Stomach (tissue), 4 donors: Measurements from ENCODE around the gene SLC35F5.

Experiments
- EP300 ChIP-seq: sonication (generic); formaldehyde crosslinking; IDR thresholded peaks from one replicate; pipeline ENCODE4 v1.6.1; 2017; ENCODE audit warnings: antibody characterized with exemption
- POLR2A ChIP-seq, 4 donors: fragments of 450-650 bp; IDR thresholded peaks; one replicate each; pipeline ENCODE4 v1.6.1; 2016; ENCODE audit warnings: antibody characterized with exemption in 4 of 4, control low read depth in 2 of 4, mild to moderate bottlenecking in 1 of 4, moderate library complexity in 1 of 4
- POLR2AphosphoS5 ChIP-seq, 3 donors: sonication (generic); formaldehyde crosslinking; IDR thresholded peaks; one replicate each; pipeline ENCODE4 v1.6.1; 2016; ENCODE audit warnings: antibody characterized with exemption in 3 of 3
- TF ChIP-seq, protein P1 (sequence below), 7 experiments: fragments of 450-650 bp in 4 of 7; fragments of 200-600 bp in 3 of 7; sonication (generic) in 3 of 7; IDR thresholded peaks; one replicate each; pipeline ENCODE4 v1.5.1; 2016 to 2019; ENCODE audit warnings: antibody characterized with exemption in 7 of 7, control low read depth in 2 of 7, mild to moderate bottlenecking in 1 of 7

DNA sequence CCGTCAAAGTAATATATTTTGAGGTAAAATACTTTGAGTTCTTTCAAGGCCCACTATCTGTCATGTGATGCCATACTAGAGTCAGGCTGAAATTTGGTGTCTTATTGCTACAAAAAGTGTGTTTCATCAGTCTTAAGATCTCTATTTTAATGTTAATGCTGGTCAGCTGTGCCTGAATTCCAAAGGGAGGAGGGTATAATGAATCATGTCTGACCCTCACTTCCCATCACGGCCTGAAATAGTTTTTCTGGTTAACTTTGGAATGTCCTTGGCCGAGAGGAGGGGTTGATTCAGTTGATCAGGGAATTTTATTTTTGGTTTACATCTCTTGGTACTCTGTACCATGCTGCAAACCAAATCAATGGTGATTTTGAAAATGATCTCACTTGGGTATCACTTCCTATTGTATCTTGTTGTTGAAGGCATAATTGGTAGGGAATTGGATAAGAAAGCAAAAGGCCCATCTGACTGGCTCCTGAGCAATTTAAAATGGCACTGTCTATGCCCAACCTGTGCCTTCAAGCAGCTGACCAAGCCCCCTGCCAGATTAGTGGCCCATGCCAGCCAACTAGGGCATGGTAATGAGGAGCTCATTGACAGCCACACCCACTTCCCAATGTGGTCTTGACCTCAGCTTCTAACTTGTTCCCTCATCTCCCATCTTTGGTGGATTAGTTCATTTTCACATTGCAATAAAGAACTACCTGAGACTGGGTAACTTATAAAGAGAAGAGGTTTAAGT lies 6.1 kb upstream of the SLC35F5 start:
- no peak for TF ChIP-seq POLR2AphosphoS5 (IDR thresholded peaks at IDR 0.05)
- TF ChIP-seq, protein P1, sequence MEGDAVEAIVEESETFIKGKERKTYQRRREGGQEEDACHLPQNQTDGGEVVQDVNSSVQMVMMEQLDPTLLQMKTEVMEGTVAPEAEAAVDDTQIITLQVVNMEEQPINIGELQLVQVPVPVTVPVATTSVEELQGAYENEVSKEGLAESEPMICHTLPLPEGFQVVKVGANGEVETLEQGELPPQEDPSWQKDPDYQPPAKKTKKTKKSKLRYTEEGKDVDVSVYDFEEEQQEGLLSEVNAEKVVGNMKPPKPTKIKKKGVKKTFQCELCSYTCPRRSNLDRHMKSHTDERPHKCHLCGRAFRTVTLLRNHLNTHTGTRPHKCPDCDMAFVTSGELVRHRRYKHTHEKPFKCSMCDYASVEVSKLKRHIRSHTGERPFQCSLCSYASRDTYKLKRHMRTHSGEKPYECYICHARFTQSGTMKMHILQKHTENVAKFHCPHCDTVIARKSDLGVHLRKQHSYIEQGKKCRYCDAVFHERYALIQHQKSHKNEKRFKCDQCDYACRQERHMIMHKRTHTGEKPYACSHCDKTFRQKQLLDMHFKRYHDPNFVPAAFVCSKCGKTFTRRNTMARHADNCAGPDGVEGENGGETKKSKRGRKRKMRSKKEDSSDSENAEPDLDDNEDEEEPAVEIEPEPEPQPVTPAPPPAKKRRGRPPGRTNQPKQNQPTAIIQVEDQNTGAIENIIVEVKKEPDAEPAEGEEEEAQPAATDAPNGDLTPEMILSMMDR (IDR thresholded peaks at IDR 0.05) = no peak
- no peak for TF ChIP-seq POLR2A (IDR thresholded peaks at IDR 0.05)
- no peak for TF ChIP-seq EP300
